Gastroesophageal sphincter (tissue), 4 donors: ENCODE results near the gene RTBDN. TPM values are rescaled to one million over a fixed set of nuclear protein-coding genes. Genes with fewer than 3 reads are reported as not detected.
A peak's percentile ranks its signal among the peaks of the same experiment; 100 is the strongest.

Experiments
- ATAC-seq: fragments of 150-250 bp; one replicate; pipeline ENCODE4 v1.9.1; 2016; ENCODE audit warnings: mild to moderate bottlenecking, moderate library complexity
- H3K27ac ChIP-seq, 4 donors: fragments of 200-600 bp; sonication (generic) in 3 of 4; 1 replicate in 3 of 4; 2 replicates in 1 of 4; pipeline ENCODE4 v1.5.1; 2016 to 2019
- H3K27me3 ChIP-seq: fragments of 200-600 bp; sonication (generic); one replicate; pipeline ENCODE4 v1.5.1; 2019
- H3K36me3 ChIP-seq, 2 donors: fragments of 200-600 bp; sonication (generic); one replicate each; pipeline ENCODE4 v1.5.1; 2019; ENCODE audit warnings: control low read depth in 1 of 2
- H3K4me1 ChIP-seq, 3 donors: fragments of 200-600 bp; sonication (generic); 1 replicate in 2 of 3; 2 replicates in 1 of 3; pipeline ENCODE4 v1.5.1; 2016 to 2019; ENCODE audit warnings: control low read depth in 2 of 3
- H3K4me3 ChIP-seq, 2 donors: fragments of 200-600 bp; sonication (generic); one replicate each; pipeline ENCODE4 v1.5.1; 2019; ENCODE audit warnings: mild to moderate bottlenecking in 1 of 2, moderate library complexity in 1 of 2
- H3K9me3 ChIP-seq, 3 donors: fragments of 200-600 bp; sonication (generic); one replicate each; pipeline ENCODE4 v1.5.1; 2017 to 2019; ENCODE audit warnings: control low read depth in 2 of 3
- CTCF ChIP-seq, 4 experiments: fragments of 200-600 bp in 2 of 4; fragments of 450-650 bp in 2 of 4; sonication (generic) in 1 of 4; IDR thresholded peaks; one replicate each; pipeline ENCODE4 v1.5.1; 2017 to 2019; ENCODE audit warnings: antibody characterized with exemption in 4 of 4, mild to moderate bottlenecking in 2 of 4, moderate library complexity in 2 of 4
- EP300 ChIP-seq: sonication (generic); formaldehyde crosslinking; IDR thresholded peaks from one replicate; pipeline ENCODE4 v1.6.1; 2017; ENCODE audit warnings: antibody characterized with exemption, mild to moderate bottlenecking
- POLR2A ChIP-seq, 2 donors: fragments of 450-650 bp; IDR thresholded peaks; one replicate each; pipeline ENCODE4 v1.6.1; 2017; ENCODE audit warnings: antibody characterized with exemption in 2 of 2, mild to moderate bottlenecking in 2 of 2, moderate library complexity in 1 of 2
- POLR2AphosphoS5 ChIP-seq: sonication (generic); formaldehyde crosslinking; IDR thresholded peaks from one replicate; pipeline ENCODE4 v1.6.1; 2017; ENCODE audit warnings: antibody characterized with exemption
- WGBS, 2 donors: methylation state at CpG; one replicate each; pipeline ENCODE4 v1.1.5; 2018; ENCODE audit warnings: low coverage in 1 of 2; 5-methylcytosine and 5-hydroxymethylcytosine counted together
- total RNA-seq, 4 donors: library from RNA; depleted of rRNA; stranded (reverse); fragments of >200 nt; gene quantifications; one replicate each; pipeline ENCODE4 v1.1.0, GENCODE V29; 2016

Gene RTBDN
- total RNA-seq, 4 donors from 2014 or later, result 1.1 TPM; not detected in 3

GRCh38 chr19:12794196-12794941 is 40.0 kb downstream of the RTBDN start:
- no peak for ATAC-seq
- 68 to 79% methylated on average over 2 to 4 of the region's 7 CpGs for WGBS, 2 donors

GRCh38 chr19:12793290-12794195 is 40.8 kb downstream of the RTBDN start:
- H3K27me3 ChIP-seq, result no peaks in the 10 kb centered on the region
- 0% methylated on average over 2 to 6 of the region's 81 CpGs for WGBS, 2 donors
- peak overlapping the region; percentile 89 to 100 (median 98) for H3K27ac ChIP-seq
- TF ChIP-seq POLR2A (IDR thresholded peaks at IDR 0.05) (peak; percentile 65 to 86), POLR2AphosphoS5 (peak; percentile 95), EP300 (no peak), CTCF (IDR thresholded peaks at IDR 0.05) (peak in 3 of 4 experiments; percentile 20 to 41 (median 39))
- H3K9me3 ChIP-seq, result no peaks in the 10 kb centered on the region
- H3K4me3 ChIP-seq, result peak overlapping the region; percentile 60 to 97
- peak; percentile 46 for ATAC-seq
- H3K4me1 ChIP-seq, result peaks cover 0 to 56% (median 15%) of the 10 kb centered on the region in 3 donors
- peaks cover 0 to 18% of the 10 kb centered on the region in 2 donors for H3K36me3 ChIP-seq

More at GRCh38 chr19:12794196-12794941, 40.0 kb downstream of the RTBDN start:
- no peaks in the 10 kb centered on the region for H3K9me3 ChIP-seq
- no peaks in the 10 kb centered on the region for H3K27me3 ChIP-seq
- H3K27ac ChIP-seq, result peak overlapping the region; percentile 89 to 100 (median 98)
- H3K36me3 ChIP-seq, result peaks cover 0 to 27% of the 10 kb centered on the region in 2 donors
- peaks cover 0 to 48% (median 9%) of the 10 kb centered on the region in 3 donors for H3K4me1 ChIP-seq
- H3K4me3 ChIP-seq, result peak overlapping the region; percentile 60 to 97
- TF ChIP-seq EP300, result no peak
- peak; percentile 9 for TF ChIP-seq POLR2AphosphoS5
- no peak for TF ChIP-seq POLR2A (IDR thresholded peaks at IDR 0.05)
- TF ChIP-seq CTCF (IDR thresholded peaks at IDR 0.05), result peak in 1 of 4 experiments; percentile 1

GRCh38 chr19:12792853-12793289 is 41.5 kb downstream of the RTBDN start:
- H3K36me3 ChIP-seq, result peaks cover 0 to 12% of the 10 kb centered on the region in 2 donors
- TF ChIP-seq POLR2AphosphoS5, result no peak
- TF ChIP-seq CTCF (IDR thresholded peaks at IDR 0.05), result no peak
- H3K27me3 ChIP-seq, result no peaks in the 10 kb centered on the region
- 0 to 2% methylated on average over 5 to 10 of the region's 22 CpGs for WGBS, 2 donors
- no peak for ATAC-seq
- peaks cover 0 to 63% (median 22%) of the 10 kb centered on the region in 3 donors for H3K4me1 ChIP-seq
- H3K27ac ChIP-seq, result peak overlapping the region; percentile 89 to 100 (median 98)
- no peaks in the 10 kb centered on the region for H3K9me3 ChIP-seq
- peak overlapping the region; percentile 60 to 97 for H3K4me3 ChIP-seq

- peaks cover 0 to 7% of the 10 kb centered on the region in 2 donors for H3K36me3 ChIP-seq
- peak overlapping the region; percentile 89 to 100 (median 98) for H3K27ac ChIP-seq
- TF ChIP-seq POLR2A (IDR thresholded peaks at IDR 0.05) (peak; percentile 42 to 48), EP300 (no peak), POLR2AphosphoS5 (peak; percentile 84), CTCF (IDR thresholded peaks at IDR 0.05) (no peak)
- H3K27me3 ChIP-seq, result no peaks in the 10 kb centered on the region
- peaks cover 0 to 69% (median 25%) of the 10 kb centered on the region in 3 donors for H3K4me1 ChIP-seq
- H3K9me3 ChIP-seq, result no peaks in the 10 kb centered on the region
- WGBS, 2 donors, result 0% methylated on average over 8 of the region's 84 CpGs; no CpG with 5 or more reads in 1 of the 2 donors
- ATAC-seq, result no peak
- peak overlapping the region; percentile 60 to 97 for H3K4me3 ChIP-seq
These were observed 42.1 kb downstream of the RTBDN start for GRCh38 chr19:12792051-12792852.
